ENCODE data around the gene USP33. TPM values are rescaled to one million over a fixed set of nuclear protein-coding genes. Genes with fewer than 3 reads are reported as not detected.

USP33 gene
- total and polyA plus RNA-seq, 2 of the 13 experiments (the other 11 are each of a cell fraction or from before 2014, with no cell fraction given), result 32.0 to 49.1 TPM

GRCh38 chr1:77682460-77683159 is 77.0 kb downstream of the USP33 start, which contains the start of gene ZZZ3 (continued):
- 0 out of 2 replicates have a peak, but pooled peaks have one; percentile 50 for TF ChIP-seq AKNA (CRISPR knock-in tag; IDR thresholded peaks at IDR 0.05; ENCODE audit: borderline replicate concordance)
- no peak for TF ChIP-seq SRSF1 (optimal IDR thresholded peaks at IDR 0.05; ENCODE audit: low read depth, low read length)
- no peak; the same call in 1 of the 2 replicates for TF ChIP-seq HCFC1 (IDR thresholded peaks at IDR 0.05; ENCODE audit: low read depth, low read length)
- TF ChIP-seq NFATC3 (CRISPR knock-in tag; IDR thresholded peaks at IDR 0.05), result no peak
- TF ChIP-seq TP53 (CRISPR knock-in tag; conservative IDR thresholded peaks at IDR 0.05), result no peak; the same call in 1 of the 2 replicates
- no peak for TF ChIP-seq NCOA5 (CRISPR knock-in tag; IDR thresholded peaks at IDR 0.05)
- TF ChIP-seq LBX2 (CRISPR knock-in tag; IDR thresholded peaks at IDR 0.05; ENCODE audit: borderline replicate concordance), result no peak
- TF ChIP-seq CCDC6 (CRISPR knock-in tag; IDR thresholded peaks at IDR 0.05), result no peak; the same call in 1 of the 2 replicates
- peak; percentile 98 for TF ChIP-seq CHD2 (IDR thresholded peaks at IDR 0.05; ENCODE audit: low read depth, low read length)
- TF ChIP-seq HNF1A (IDR thresholded peaks at IDR 0.05; ENCODE audit: low read depth), result no peak
- TF ChIP-seq HNF1A (CRISPR knock-in tag; IDR thresholded peaks at IDR 0.05; ENCODE audit: borderline replicate concordance), result peak; percentile 45; the same call in 1 of the 2 replicates
- no peak; the same call in 1 of the 2 replicates for TF ChIP-seq PITX1 (CRISPR knock-in tag; IDR thresholded peaks at IDR 0.05)
- TF ChIP-seq, protein P1, sequence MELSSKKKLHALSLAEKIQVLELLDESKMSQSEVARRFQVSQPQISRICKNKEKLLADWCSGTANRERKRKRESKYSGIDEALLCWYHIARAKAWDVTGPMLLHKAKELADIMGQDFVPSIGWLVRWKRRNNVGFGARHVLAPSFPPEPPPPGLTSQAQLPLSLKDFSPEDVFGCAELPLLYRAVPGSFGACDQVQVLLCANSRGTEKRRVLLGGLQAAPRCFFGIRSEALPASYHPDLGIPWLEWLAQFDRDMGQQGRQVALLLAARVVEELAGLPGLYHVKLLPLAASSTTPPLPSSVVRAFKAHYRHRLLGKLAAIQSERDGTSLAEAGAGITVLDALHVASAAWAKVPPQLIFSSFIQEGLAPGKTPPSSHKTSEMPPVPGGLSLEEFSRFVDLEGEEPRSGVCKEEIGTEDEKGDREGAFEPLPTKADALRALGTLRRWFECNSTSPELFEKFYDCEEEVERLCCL (CRISPR knock-in tag; IDR thresholded peaks at IDR 0.05; ENCODE audit: borderline replicate concordance), result no peak
- TF ChIP-seq SP5 (CRISPR knock-in tag; IDR thresholded peaks at IDR 0.05; ENCODE audit: borderline replicate concordance, low read depth), result no peak
- no peak for TF ChIP-seq TCF7L2 (IDR thresholded peaks at IDR 0.05; ENCODE audit: low read depth, low read length)
- no peak for TF ChIP-seq ZBTB7A (CRISPR knock-in tag; IDR thresholded peaks at IDR 0.05)
- 0 out of 2 replicates have a peak, but pooled peaks have one; percentile 59 for TF ChIP-seq ZNF138 (CRISPR knock-in tag; IDR thresholded peaks at IDR 0.05; ENCODE audit: low read depth)
